Suprapubic skin (tissue), 4 donors: ENCODE measurements around the gene SEMA3C. TPM values are rescaled to one million over a fixed set of nuclear protein-coding genes. Genes with fewer than 3 reads are reported as not detected.

ENCODE experiments used
- DNase-seq, 2 donors: peaks; one replicate each; pipeline ENCODE4 v3.0.0-alpha.2; 2019; ENCODE audit warnings: low spot score in 2 of 2
- H3K27ac ChIP-seq: fragments of 200-600 bp; sonication (generic); one replicate; pipeline ENCODE4 v1.5.1; 2019
- H3K27me3 ChIP-seq: fragments of 200-600 bp; sonication (generic); one replicate; pipeline ENCODE4 v1.5.1; 2019
- H3K36me3 ChIP-seq: fragments of 200-600 bp; sonication (generic); one replicate; pipeline ENCODE4 v1.5.1; 2019
- H3K4me1 ChIP-seq: fragments of 200-600 bp; sonication (generic); one replicate; pipeline ENCODE4 v1.5.1; 2019
- H3K4me3 ChIP-seq: fragments of 200-600 bp; sonication (generic); one replicate; pipeline ENCODE4 v1.5.1; 2019; ENCODE audit warnings: mild to moderate bottlenecking
- H3K9me3 ChIP-seq: fragments of 200-600 bp; sonication (generic); one replicate; pipeline ENCODE4 v1.5.1; 2019
- EP300 ChIP-seq: sonication (generic); formaldehyde crosslinking; IDR thresholded peaks from one replicate; pipeline ENCODE4 v1.6.1; 2017; ENCODE audit warnings: antibody characterized with exemption
- POLR2A ChIP-seq, 2 donors: fragments of 450-650 bp; IDR thresholded peaks; one replicate each; pipeline ENCODE4 v1.6.1; 2017; ENCODE audit warnings: antibody characterized with exemption in 2 of 2, mild to moderate bottlenecking in 2 of 2, moderate library complexity in 2 of 2
- POLR2AphosphoS5 ChIP-seq, 3 donors: sonication (generic); formaldehyde crosslinking; IDR thresholded peaks; one replicate each; pipeline ENCODE4 v1.6.1; 2017; ENCODE audit warnings: antibody characterized with exemption in 3 of 3
- WGBS: methylation state at CpG from one replicate; pipeline ENCODE4 v1.1.5; 2018; 5-methylcytosine and 5-hydroxymethylcytosine counted together
- total RNA-seq, 4 donors: library from RNA; depleted of rRNA; stranded (reverse); fragments of >200 nt; gene quantifications; one replicate each; pipeline ENCODE4 v1.1.0, GENCODE V29; 2016
- TF ChIP-seq, protein P1 (sequence below), 2 donors: fragments of 200-600 bp in 1 of 2; fragments of 450-650 bp in 1 of 2; sonication (generic) in 1 of 2; IDR thresholded peaks; one replicate each; pipeline ENCODE4 v1.5.1; 2016 to 2019; ENCODE audit warnings: antibody characterized with exemption in 2 of 2, mild to moderate bottlenecking in 1 of 2, moderate library complexity in 1 of 2

SEMA3C gene
- total RNA-seq, 4 donors from 2014 or later = 46.0 to 105 (median 76.0) TPM

DNA sequence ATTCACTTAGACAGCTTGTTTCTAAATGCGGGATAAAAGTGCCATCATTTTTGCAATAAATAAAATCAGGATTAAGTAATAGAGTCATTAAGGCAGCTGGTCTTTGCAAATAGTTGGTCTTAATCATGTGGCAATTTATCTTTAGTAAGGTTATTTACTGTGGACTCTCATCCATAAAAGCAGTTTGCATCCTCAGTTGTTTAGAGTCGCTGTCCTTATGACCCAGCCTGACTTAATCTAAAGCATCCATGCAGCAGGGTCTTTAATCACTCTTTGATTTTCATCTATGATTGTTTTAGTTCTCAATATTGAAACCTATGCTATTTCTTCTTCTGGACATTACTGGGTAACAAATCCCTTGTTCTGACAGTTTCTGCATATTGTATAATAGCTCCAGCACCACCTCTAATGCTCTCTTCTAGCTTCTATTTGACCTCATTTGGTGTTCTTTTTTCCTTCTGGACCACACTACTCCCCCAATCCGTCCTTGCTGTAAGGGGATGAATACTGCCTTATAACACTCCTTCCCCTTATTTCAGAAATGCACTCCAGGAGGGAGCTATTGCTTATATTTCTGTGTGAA lies 185.4 kb downstream of the SEMA3C start:
- TF ChIP-seq POLR2AphosphoS5 (IDR thresholded peaks at IDR 0.05) (no peak), POLR2A (IDR thresholded peaks at IDR 0.05) (no peak), EP300 (no peak)
- TF ChIP-seq, protein P1, sequence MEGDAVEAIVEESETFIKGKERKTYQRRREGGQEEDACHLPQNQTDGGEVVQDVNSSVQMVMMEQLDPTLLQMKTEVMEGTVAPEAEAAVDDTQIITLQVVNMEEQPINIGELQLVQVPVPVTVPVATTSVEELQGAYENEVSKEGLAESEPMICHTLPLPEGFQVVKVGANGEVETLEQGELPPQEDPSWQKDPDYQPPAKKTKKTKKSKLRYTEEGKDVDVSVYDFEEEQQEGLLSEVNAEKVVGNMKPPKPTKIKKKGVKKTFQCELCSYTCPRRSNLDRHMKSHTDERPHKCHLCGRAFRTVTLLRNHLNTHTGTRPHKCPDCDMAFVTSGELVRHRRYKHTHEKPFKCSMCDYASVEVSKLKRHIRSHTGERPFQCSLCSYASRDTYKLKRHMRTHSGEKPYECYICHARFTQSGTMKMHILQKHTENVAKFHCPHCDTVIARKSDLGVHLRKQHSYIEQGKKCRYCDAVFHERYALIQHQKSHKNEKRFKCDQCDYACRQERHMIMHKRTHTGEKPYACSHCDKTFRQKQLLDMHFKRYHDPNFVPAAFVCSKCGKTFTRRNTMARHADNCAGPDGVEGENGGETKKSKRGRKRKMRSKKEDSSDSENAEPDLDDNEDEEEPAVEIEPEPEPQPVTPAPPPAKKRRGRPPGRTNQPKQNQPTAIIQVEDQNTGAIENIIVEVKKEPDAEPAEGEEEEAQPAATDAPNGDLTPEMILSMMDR (IDR thresholded peaks at IDR 0.05) = no peak
- Histone ChIP-seq H3K9me3 (no peaks in the 10 kb centered on the region), H3K36me3 (no peaks in the 10 kb centered on the region), H3K27ac (no peak overlapping the region), H3K27me3 (no peaks in the 10 kb centered on the region), H3K4me1 (no peaks in the 10 kb centered on the region), H3K4me3 (no peak overlapping the region)
- no peak for DNase-seq
- 60% methylated on average over 3 of the region's 3 CpGs for WGBS

DNA sequence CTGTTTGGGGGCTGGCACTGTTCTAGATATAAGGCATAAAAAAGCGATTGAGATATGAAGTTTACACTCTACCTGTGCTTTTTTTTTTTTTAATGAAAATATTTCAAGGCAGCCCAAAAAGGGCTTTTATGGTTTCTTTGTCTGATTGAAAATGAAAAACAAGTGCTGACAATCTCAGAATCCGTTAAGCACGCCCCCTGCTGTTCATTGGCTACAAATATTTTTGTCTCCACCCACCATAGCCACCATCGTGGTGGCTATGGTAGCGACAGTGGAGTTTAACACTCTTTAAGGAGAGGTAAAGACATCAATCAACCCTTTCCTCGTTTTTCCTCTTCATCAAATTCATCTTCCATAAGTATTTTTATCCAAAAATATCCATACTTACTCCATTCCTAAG lies 186.2 kb downstream of the SEMA3C start:
- no peaks in the 10 kb centered on the region for H3K36me3 ChIP-seq
- WGBS = 78% methylated on average over 6 of the region's 6 CpGs

DNA sequence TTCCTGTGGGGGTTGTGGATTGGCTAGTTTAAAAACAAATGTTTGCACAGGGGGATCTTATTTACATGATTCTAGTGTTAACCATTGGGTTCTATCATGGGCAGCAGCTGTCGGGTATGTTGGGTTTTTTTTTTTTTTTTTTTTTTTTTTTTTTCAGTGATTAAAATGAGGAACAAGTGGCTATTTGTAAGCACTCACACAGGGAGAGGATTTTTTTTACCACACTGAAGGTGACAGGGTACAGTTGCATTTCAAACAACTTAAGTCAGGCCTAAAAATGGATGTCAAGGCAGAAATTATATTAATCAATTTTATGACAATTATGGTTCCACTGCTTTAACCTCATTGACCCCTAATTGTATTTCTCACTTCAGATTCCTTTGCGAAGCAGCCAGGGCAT lies 187.6 kb downstream of the SEMA3C start:
- no peaks in the 10 kb centered on the region for H3K27me3 ChIP-seq
- H3K36me3 ChIP-seq = no peaks in the 10 kb centered on the region
- H3K4me3 ChIP-seq = no peak overlapping the region
- no peaks in the 10 kb centered on the region for H3K9me3 ChIP-seq
- DNase-seq = no peak
- WGBS = 91% methylated on average over 2 of the region's 2 CpGs
- TF ChIP-seq, protein P1 (IDR thresholded peaks at IDR 0.05) = no peak
- TF ChIP-seq POLR2A (IDR thresholded peaks at IDR 0.05) = no peak
- no peak overlapping the region for H3K27ac ChIP-seq
- H3K4me1 ChIP-seq = no peaks in the 10 kb centered on the region

More for the DNA sequence above, 186.2 kb downstream of the SEMA3C start:
- DNase-seq = no peak
- Histone ChIP-seq H3K4me1 (no peaks in the 10 kb centered on the region), H3K4me3 (no peak overlapping the region), H3K9me3 (no peaks in the 10 kb centered on the region), H3K27ac (no peak overlapping the region), H3K27me3 (no peaks in the 10 kb centered on the region)
- no peak for TF ChIP-seq POLR2AphosphoS5 (IDR thresholded peaks at IDR 0.05)
- TF ChIP-seq, protein P1 (IDR thresholded peaks at IDR 0.05) = no peak
- TF ChIP-seq POLR2A (IDR thresholded peaks at IDR 0.05) = no peak
- no peak for TF ChIP-seq EP300

DNA sequence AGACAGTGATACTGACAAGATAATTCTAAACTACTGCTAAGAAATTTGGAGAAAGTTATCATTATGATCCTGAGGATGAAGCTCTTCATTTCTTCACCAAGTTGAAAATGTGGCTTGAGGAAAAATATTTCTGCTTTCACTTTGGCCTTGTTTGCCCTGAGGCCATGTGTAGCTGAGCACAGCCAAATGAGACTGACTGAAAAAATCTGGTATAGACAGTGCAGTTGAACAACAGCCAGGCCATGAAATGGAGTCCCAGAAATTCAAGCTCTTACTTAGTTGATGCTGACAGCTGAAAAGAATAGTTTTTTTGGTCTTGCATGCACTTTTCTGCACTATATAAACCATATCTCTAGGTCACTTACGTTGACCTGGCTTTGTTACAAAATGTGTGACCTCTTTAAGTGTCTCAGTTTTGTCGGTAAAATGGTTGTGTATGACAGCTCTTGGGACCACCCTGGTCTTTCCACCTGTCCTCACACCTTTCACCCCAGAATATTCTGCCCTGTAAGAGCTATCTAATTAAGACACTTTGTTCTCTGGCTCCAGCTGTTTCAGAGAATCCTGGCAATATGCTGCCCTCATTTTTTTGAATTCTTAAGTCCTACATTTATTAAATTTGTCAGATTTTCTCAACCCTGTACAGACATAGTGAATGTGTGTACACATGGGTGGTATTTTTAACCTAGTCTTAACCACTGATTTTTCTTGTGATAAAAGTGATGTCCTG lies 189.1 kb downstream of the SEMA3C start:
- DNase-seq = no peak
- 63% methylated on average over 2 of the region's 2 CpGs for WGBS
- TF ChIP-seq EP300 = no peak
- TF ChIP-seq, protein P1 (IDR thresholded peaks at IDR 0.05) = no peak
- no peak for TF ChIP-seq POLR2AphosphoS5 (IDR thresholded peaks at IDR 0.05)
- TF ChIP-seq POLR2A (IDR thresholded peaks at IDR 0.05) = no peak
- no peak overlapping the region for H3K27ac ChIP-seq
- H3K9me3 ChIP-seq = no peaks in the 10 kb centered on the region
- no peaks in the 10 kb centered on the region for H3K27me3 ChIP-seq
- H3K4me3 ChIP-seq = no peak overlapping the region
- no peaks in the 10 kb centered on the region for H3K36me3 ChIP-seq
- H3K4me1 ChIP-seq = no peaks in the 10 kb centered on the region

DNA sequence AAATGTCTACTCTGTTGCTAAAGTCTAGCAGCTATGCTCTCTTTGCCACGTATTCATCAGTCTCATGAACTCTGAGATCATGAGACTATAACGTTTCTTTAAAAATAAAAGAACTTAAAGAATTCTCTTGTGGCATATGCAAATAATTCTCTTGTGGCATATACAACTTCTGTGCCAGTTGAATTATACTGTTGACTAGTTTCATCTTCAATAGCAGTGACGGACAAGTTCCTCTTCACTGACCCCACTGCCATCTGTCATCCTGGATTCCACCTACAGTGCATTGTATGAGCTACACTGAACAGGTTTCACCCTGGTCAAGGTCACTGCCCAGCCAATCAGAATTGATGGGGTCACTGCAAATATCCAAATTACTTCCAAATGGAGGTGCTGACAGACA lies 192.2 kb downstream of the SEMA3C start:
- no peak for DNase-seq
- peaks cover 7% of the 10 kb centered on the region for H3K4me1 ChIP-seq
- WGBS = 74% methylated on average over 3 of the region's 3 CpGs
- H3K4me3 ChIP-seq = no peak overlapping the region
- H3K9me3 ChIP-seq = no peaks in the 10 kb centered on the region
- no peaks in the 10 kb centered on the region for H3K27me3 ChIP-seq
- no peaks in the 10 kb centered on the region for H3K36me3 ChIP-seq
- no peak for TF ChIP-seq EP300
- no peak for TF ChIP-seq POLR2AphosphoS5 (IDR thresholded peaks at IDR 0.05)
- TF ChIP-seq POLR2A (IDR thresholded peaks at IDR 0.05) = no peak
- TF ChIP-seq, protein P1 (IDR thresholded peaks at IDR 0.05) = no peak
- H3K27ac ChIP-seq = no peak overlapping the region
